Astrocyte (in vitro differentiated cells and primary cell): ENCODE measurements around the gene HLA-A. TPM values are rescaled to one million over a fixed set of nuclear protein-coding genes. Genes with fewer than 3 reads are reported as not detected.

ENCODE experiments used
- DNase-seq: peaks from one replicate; pipeline ENCODE4 v3.0.0-alpha.2; 2010; ENCODE audit warnings: low read depth
- FAIRE-seq: peaks from 2 replicates; lab custom pipeline; 2011; peaks lifted over from hg19 to GRCh38; lab: Jason Lieb, UNC
- H2AFZ ChIP-seq: 2 replicates; pipeline ENCODE4 v1.6.0; 2012; ENCODE audit warnings: low read depth, low read length, inconsistent platforms
- H3K27ac ChIP-seq: 2 replicates; pipeline ENCODE4 v1.5.1; 2011; ENCODE audit warnings: low read depth, low read length, inconsistent platforms
- H3K27me3 ChIP-seq: 2 replicates; pipeline ENCODE4 v1.6.0; 2011; ENCODE audit warnings: low read length, inconsistent platforms; ENCODE audit not compliant: insufficient read depth
- H3K36me3 ChIP-seq: 2 replicates; pipeline ENCODE4 v1.5.1; 2011; ENCODE audit warnings: low read length, inconsistent platforms; ENCODE audit not compliant: insufficient read depth
- H3K4me1 ChIP-seq: 2 replicates; pipeline ENCODE4 v1.5.1; 2011; ENCODE audit warnings: low read length, inconsistent platforms; ENCODE audit not compliant: insufficient read depth
- H3K4me2 ChIP-seq: 2 replicates; pipeline ENCODE4 v1.6.0; 2012; ENCODE audit warnings: low read length, inconsistent platforms
- H3K4me3 ChIP-seq: 2 replicates; pipeline ENCODE4 v1.5.1; 2011; ENCODE audit warnings: low read depth, mild to moderate bottlenecking, low read length, inconsistent platforms; ENCODE audit not compliant: insufficient read depth
- H3K79me2 ChIP-seq: 2 replicates; pipeline ENCODE4 v1.6.0; 2012; ENCODE audit warnings: mild to moderate bottlenecking, low read length, inconsistent platforms; ENCODE audit not compliant: insufficient read depth
- H3K9ac ChIP-seq: 2 replicates; pipeline ENCODE4 v1.6.0; 2012; ENCODE audit warnings: mild to moderate bottlenecking, low read length, inconsistent platforms
- H3K9me3 ChIP-seq: 2 replicates; pipeline ENCODE4 v1.5.1; 2012; ENCODE audit warnings: low read depth, mild to moderate bottlenecking, low read length, inconsistent platforms; ENCODE audit not compliant: insufficient read depth
- H4K20me1 ChIP-seq: 2 replicates; pipeline ENCODE4 v1.6.0; 2012; ENCODE audit warnings: low read length, inconsistent platforms; ENCODE audit not compliant: insufficient read depth
- H3K27ac Mint-ChIP-seq: one replicate; pipeline ENCODE4 v1.8.0; 2021; ENCODE audit warnings: mild to moderate bottlenecking, mixed read lengths; ENCODE audit not compliant: unreplicated experiment
- H3K27me3 Mint-ChIP-seq: one replicate; pipeline ENCODE4 v1.8.0; 2021; ENCODE audit warnings: low read depth, mixed read lengths; ENCODE audit not compliant: unreplicated experiment
- H3K36me3 Mint-ChIP-seq: one replicate; pipeline ENCODE4 v1.8.0; 2021; ENCODE audit warnings: low read depth, mixed read lengths; ENCODE audit not compliant: unreplicated experiment
- H3K4me1 Mint-ChIP-seq: one replicate; pipeline ENCODE4 v1.8.0; 2021; ENCODE audit warnings: low read depth, mixed read lengths; ENCODE audit not compliant: unreplicated experiment
- H3K4me3 Mint-ChIP-seq: one replicate; pipeline ENCODE4 v1.8.0; 2021; ENCODE audit warnings: mild to moderate bottlenecking, moderate library complexity, mixed read lengths; ENCODE audit not compliant: unreplicated experiment
- H3K9me3 Mint-ChIP-seq: one replicate; pipeline ENCODE4 v1.8.0; 2021; ENCODE audit warnings: mild to moderate bottlenecking, mixed read lengths; ENCODE audit not compliant: unreplicated experiment
- CTCF ChIP-seq: IDR thresholded peaks from 2 replicates; pipeline ENCODE4 v1.5.1; 2011; ENCODE audit warnings: low read depth, mild to moderate bottlenecking, inconsistent platforms, low read length, moderate library complexity; ENCODE audit not compliant: insufficient read depth
- EZH2 ChIP-seq: IDR thresholded peaks from 2 replicates; pipeline ENCODE4 v1.6.1; 2012; ENCODE audit warnings: mild to moderate bottlenecking, low read length, inconsistent platforms; ENCODE audit not compliant: insufficient read depth
- total RNA-seq: library from RNA; stranded (reverse); gene quantifications from 2 replicates; pipeline ENCODE4 v1.2.1, GENCODE V29; 2021

HLA-A gene
- total RNA-seq, 1 donor from 2014 or later, result 327 TPM

- Mint-ChIP-seq H3K4me1 (peaks cover 33% of the 10 kb centered on the region), H3K4me3 (peak overlapping the region; percentile 90), H3K27me3 (peaks cover 8% of the 10 kb centered on the region), H3K27ac (peak overlapping the region; percentile 95), H3K9me3 (no peaks in the 10 kb centered on the region), H3K36me3 (no peaks in the 10 kb centered on the region)
- DNase-seq (peak; percentile 15), FAIRE-seq (no peak)
- TF ChIP-seq EZH2 (no peak), CTCF (no peak)
- Histone ChIP-seq H3K4me2 (peak overlapping the region; percentile 89), H3K27me3 (no peaks in the 10 kb centered on the region), H3K79me2 (no peaks in the 10 kb centered on the region), H3K9me3 (no peaks in the 10 kb centered on the region), H4K20me1 (no peaks in the 10 kb centered on the region), H3K4me3 (peak overlapping the region; percentile 23), H3K9ac (peak overlapping the region; percentile 39), H3K36me3 (no peaks in the 10 kb centered on the region), H3K4me1 (peaks cover 30% of the 10 kb centered on the region), H2AFZ (peak overlapping the region; percentile 73), H3K27ac (peak overlapping the region; percentile 42)
Measured at GRCh38 chr6:29965873-29966601, 23.7 kb downstream of the HLA-A start.

GRCh38 chr6:29967379-29968010 is 25.2 kb downstream of the HLA-A start:
- no peaks in the 10 kb centered on the region for H4K20me1 ChIP-seq
- DNase-seq, result peak; percentile 18
- H3K9me3 Mint-ChIP-seq, result peaks cover 3% of the 10 kb centered on the region
- no peak overlapping the region for H3K27ac Mint-ChIP-seq
- no peak overlapping the region for H3K4me3 ChIP-seq
- H3K36me3 Mint-ChIP-seq, result peaks cover 3% of the 10 kb centered on the region
- peak overlapping the region; percentile 42 for H3K4me3 Mint-ChIP-seq
- no peak overlapping the region for H3K9ac ChIP-seq
- H3K4me1 Mint-ChIP-seq, result peaks cover 33% of the 10 kb centered on the region
- TF ChIP-seq EZH2 (no peak), CTCF (no peak)
- no peaks in the 10 kb centered on the region for H3K79me2 ChIP-seq
- peaks cover 21% of the 10 kb centered on the region for H3K27me3 Mint-ChIP-seq
- peaks cover 30% of the 10 kb centered on the region for H3K4me1 ChIP-seq
- no peak overlapping the region for H3K27ac ChIP-seq
- no peak overlapping the region for H3K4me2 ChIP-seq
- no peak overlapping the region for H2AFZ ChIP-seq
- H3K36me3 ChIP-seq, result no peaks in the 10 kb centered on the region
- no peak for FAIRE-seq
- no peaks in the 10 kb centered on the region for H3K9me3 ChIP-seq
- H3K27me3 ChIP-seq, result peaks cover 6% of the 10 kb centered on the region

GRCh38 chr6:29968130-29968529 is 25.8 kb downstream of the HLA-A start:
- Mint-ChIP-seq H3K36me3 (peaks cover 3% of the 10 kb centered on the region), H3K4me1 (peaks cover 33% of the 10 kb centered on the region), H3K27ac (no peak overlapping the region), H3K9me3 (peaks cover 3% of the 10 kb centered on the region), H3K27me3 (peaks cover 27% of the 10 kb centered on the region), H3K4me3 (no peak overlapping the region)
- peaks cover 30% of the 10 kb centered on the region for H3K4me1 ChIP-seq
- no peaks in the 10 kb centered on the region for H4K20me1 ChIP-seq
- no peak for TF ChIP-seq CTCF
- no peak for TF ChIP-seq EZH2
- no peak overlapping the region for H3K27ac ChIP-seq
- peaks cover 10% of the 10 kb centered on the region for H3K27me3 ChIP-seq
- no peak overlapping the region for H3K9ac ChIP-seq
- FAIRE-seq (no peak), DNase-seq (peak; percentile 66)
- peak overlapping the region; percentile 12 for H3K4me2 ChIP-seq
- no peak overlapping the region for H2AFZ ChIP-seq
- H3K79me2 ChIP-seq, result no peaks in the 10 kb centered on the region
- H3K9me3 ChIP-seq, result no peaks in the 10 kb centered on the region
- no peak overlapping the region for H3K4me3 ChIP-seq
- H3K36me3 ChIP-seq, result no peaks in the 10 kb centered on the region
